ENCODE measurements around the gene SLC10A2.

SLC10A2 gene

GRCh38 chr13:103044056-103044455 lies 22.2 kb downstream of the SLC10A2 start:
- no peak for DNase-seq

GRCh38 chr13:103040006-103040405 lies 26.2 kb downstream of the SLC10A2 start:
- no peak for DNase-seq

- no peak for DNase-seq
These were observed 27.0 kb downstream of the SLC10A2 start for GRCh38 chr13:103039183-103039582.

GRCh38 chr13:103036268-103036667 lies 29.9 kb downstream of the SLC10A2 start:
- no peak for DNase-seq

GRCh38 chr13:103033999-103034398 lies 32.2 kb downstream of the SLC10A2 start:
- DNase-seq, result no peak

GRCh38 chr13:103031332-103031873 lies 34.8 kb downstream of the SLC10A2 start:
- DNase-seq, result no peak

GRCh38 chr13:103030776-103031175 lies 35.4 kb downstream of the SLC10A2 start:
- no peak for DNase-seq

GRCh38 chr13:103029798-103030197 lies 36.4 kb downstream of the SLC10A2 start:
- DNase-seq, result no peak

GRCh38 chr13:103022336-103022735 lies 43.9 kb downstream of the SLC10A2 start:
- DNase-seq, result no peak

- no peak for DNase-seq
These were observed 47.7 kb downstream of the SLC10A2 start for GRCh38 chr13:103018556-103018955.

- no peak for DNase-seq
These were observed 53.6 kb downstream of the SLC10A2 start for GRCh38 chr13:103012646-103013045.

- no peak for DNase-seq
These were observed 57.0 kb downstream of the SLC10A2 start for GRCh38 chr13:103009051-103009840.

GRCh38 chr13:103007427-103007762 lies 58.8 kb downstream of the SLC10A2 start:
- no peak for DNase-seq

GRCh38 chr13:103006641-103007426 lies 59.4 kb downstream of the SLC10A2 start:
- no peak for DNase-seq

GRCh38 chr13:103004661-103005345 lies 61.4 kb downstream of the SLC10A2 start:
- DNase-seq, result no peak

GRCh38 chr13:103003631-103004030 lies 62.6 kb downstream of the SLC10A2 start:
- DNase-seq, result no peak

GRCh38 chr13:103002279-103002678 lies 63.9 kb downstream of the SLC10A2 start:
- no peak for DNase-seq

GRCh38 chr13:103000157-103000556 lies 66.1 kb downstream of the SLC10A2 start:
- no peak for DNase-seq

- DNase-seq, result no peak
These were observed 66.7 kb downstream of the SLC10A2 start for GRCh38 chr13:102999499-102999898.

Data from NCI-H2107 (cell line).